Measurements from ENCODE around the gene CD7. TPM values are rescaled to one million over a fixed set of nuclear protein-coding genes. Genes with fewer than 3 reads are reported as not detected.
A peak's percentile ranks its signal among the peaks of the same experiment; 100 is the strongest.
"Not testable (repeated sequence)": the region's sequence is repeated elsewhere in the genome, so short reads cannot be mapped to it uniquely, and the experiment has no call there.

Gene CD7
- total RNA-seq = 0.80 TPM

GRCh38 chr17:82317394-82318168, at the start of gene CD7:
Gene CD7 (minus strand): TSS chr17:82317608. CDS start chr17:82317495, 113 bp downstream.
- ATAC-seq = no peak

- peak; percentile 89 for ATAC-seq
Observed at GRCh38 chr17:82366749-82367148, 49.3 kb upstream of the CD7 start.

GRCh38 chr17:82365606-82366295, 48.3 kb upstream of the CD7 start:
- ATAC-seq = no peak

GRCh38 chr17:82361885-82362633, 44.7 kb upstream of the CD7 start:
- peak; percentile 7 for ATAC-seq

GRCh38 chr17:82359451-82360074, 42.2 kb upstream of the CD7 start:
- not testable (repeated sequence) for ATAC-seq

GRCh38 chr17:82358465-82359350, 41.3 kb upstream of the CD7 start, which contains the start of gene TEX19:
Gene TEX19 (plus strand): TSS chr17:82359247. CDS start chr17:82362151, 2,904 bp downstream.
- no peak for ATAC-seq

GRCh38 chr17:82357394-82357793, 40.0 kb upstream of the CD7 start:
- ATAC-seq = no peak

GRCh38 chr17:82356845-82357355, 39.5 kb upstream of the CD7 start:
- no peak for ATAC-seq

GRCh38 chr17:82355770-82356427, 38.5 kb upstream of the CD7 start:
- ATAC-seq = peak; percentile 75

- ATAC-seq = no peak
Observed at GRCh38 chr17:82354804-82355308, 37.4 kb upstream of the CD7 start.

GRCh38 chr17:82353484-82353883, 36.1 kb upstream of the CD7 start:
- ATAC-seq = no peak

- ATAC-seq = peak; percentile 75
Observed at GRCh38 chr17:82351713-82352488, 34.5 kb upstream of the CD7 start.

- ATAC-seq = peak; percentile 25
Observed at GRCh38 chr17:82351254-82351712, 33.9 kb upstream of the CD7 start.

GRCh38 chr17:82350182-82351030, 33.0 kb upstream of the CD7 start:
- ATAC-seq = no peak

GRCh38 chr17:82349287-82349701, 31.9 kb upstream of the CD7 start:
- no peak for ATAC-seq

- no peak for ATAC-seq
Observed at GRCh38 chr17:82348866-82349265, 31.5 kb upstream of the CD7 start.

GRCh38 chr17:82348434-82348833, 31.0 kb upstream of the CD7 start:
- ATAC-seq = no peak

- ATAC-seq = not testable (repeated sequence)
Observed at GRCh38 chr17:82347994-82348393, 30.6 kb upstream of the CD7 start.
